NOMO-1 (cell line): ENCODE measurements around the gene CARD6.
"Not testable (repeated sequence)": the region's sequence is repeated elsewhere in the genome, so short reads cannot be mapped to it uniquely, and the experiment has no call there.

Source experiments
- DNase-seq, 2 experiments: peaks; one replicate each; lab custom pipeline; 2025; ENCODE audit not compliant: unreplicated experiment in 2 of 2; lab: John Stamatoyannopoulos, UW

CARD6 gene

DNA sequence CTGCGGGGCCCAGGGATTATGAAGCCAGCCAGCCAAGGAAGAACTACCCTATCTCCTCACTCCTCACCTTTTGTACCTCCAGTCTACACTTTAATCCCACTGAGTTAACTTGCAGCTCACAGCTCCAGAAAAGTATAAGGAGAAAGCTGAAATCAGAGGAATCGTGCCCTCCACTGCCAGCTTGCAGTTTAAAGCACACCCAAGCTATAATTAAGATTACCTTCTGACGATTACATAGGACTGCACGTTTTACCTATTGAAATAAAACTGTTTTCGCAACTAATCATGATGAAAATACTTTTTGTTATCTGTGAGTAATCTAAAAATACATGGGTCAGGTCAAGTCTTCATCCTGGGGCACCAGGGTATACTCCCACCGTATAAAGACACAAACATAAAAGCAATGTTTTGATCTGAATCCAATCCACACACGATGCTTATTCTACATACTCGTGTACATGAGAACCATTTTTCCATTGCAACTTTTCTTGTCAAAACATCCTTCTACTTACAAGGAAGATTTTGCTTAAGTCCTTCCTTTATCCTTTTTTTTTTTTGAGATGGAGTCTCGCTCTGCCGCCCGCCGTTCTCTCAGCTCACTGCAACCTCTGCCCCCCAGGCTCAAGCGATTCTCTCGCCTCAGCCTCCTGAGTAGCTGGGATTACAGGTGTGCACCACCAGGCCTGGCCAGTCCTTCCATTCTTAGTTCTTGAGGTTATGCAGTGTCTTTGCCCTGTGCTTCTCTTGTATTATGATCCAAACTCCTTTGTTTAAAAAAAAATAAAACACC is 13.8 kb upstream of the CARD6 start:
- DNase-seq, result no peak

DNA sequence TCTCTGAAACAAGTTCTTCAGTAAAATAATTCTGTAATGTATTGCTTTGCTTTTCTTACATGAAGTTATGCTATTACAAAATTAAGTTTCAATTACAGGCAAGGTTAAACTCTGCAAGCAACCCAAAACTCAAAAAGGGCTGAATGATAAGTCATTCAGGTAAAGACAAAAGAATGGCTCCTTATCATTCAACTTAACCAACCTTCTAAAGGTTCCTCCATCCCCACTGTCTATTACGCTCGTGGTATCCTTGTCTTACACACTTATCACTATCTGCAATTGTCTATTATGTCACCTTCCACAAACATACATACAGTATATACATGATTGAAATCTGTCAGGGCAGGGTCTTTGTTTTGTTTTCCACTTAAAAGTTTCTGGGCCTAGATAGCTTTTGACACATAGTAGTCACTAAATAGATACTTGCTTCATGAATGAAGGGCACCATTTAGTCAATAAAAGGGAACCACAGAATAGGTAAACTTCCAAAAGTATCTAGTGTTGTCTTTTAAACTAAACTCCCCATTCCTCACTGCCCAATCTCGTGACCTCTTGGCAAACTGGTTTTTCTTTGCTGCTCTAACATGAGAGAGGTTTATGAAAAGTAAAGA is 13.0 kb upstream of the CARD6 start:
- DNase-seq, result no peak

DNA sequence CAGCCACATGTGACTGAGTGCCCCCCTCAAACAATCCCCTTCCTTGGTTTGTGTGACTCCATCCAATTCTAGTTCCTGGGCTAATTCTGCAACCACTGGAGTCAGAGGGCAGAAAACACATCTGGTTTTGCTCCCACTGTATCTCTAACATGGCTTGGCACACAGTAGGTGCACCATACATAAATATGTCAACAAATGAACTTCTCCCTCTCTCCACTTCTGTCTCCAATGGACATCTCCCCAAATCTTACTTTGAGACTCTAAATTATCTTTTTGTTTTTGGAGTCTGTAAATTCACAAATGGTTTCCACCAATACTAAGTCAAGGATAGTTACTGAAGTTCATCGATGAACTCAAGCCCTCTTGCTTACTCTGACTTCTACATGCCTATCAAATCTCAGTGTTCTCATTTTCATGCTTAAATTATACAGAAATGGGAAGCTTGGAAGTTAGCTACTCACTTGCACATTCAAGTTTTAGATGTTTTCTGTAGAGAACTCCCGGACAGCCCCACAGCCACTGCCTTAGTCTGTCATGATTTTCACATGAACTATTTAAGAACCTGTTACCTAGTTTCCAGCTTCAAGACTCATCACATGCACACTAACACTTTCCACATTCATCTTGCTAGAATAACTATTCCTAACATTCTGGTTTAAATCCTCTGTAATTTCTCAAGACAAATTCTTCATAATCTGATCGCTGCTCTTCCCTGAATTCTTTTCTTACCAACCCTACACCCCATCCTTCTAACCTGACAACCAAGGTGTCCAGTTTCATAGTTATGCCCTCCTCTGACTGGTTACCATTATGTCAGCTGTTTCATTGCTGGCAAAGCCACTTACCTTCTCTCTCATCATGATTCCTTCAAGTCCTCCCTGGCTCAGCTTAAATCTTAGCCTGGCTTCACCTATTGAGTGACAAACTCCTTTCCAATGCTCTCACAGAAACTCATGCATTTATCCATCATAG is 12.2 kb upstream of the CARD6 start:
- DNase-seq, result no peak

DNA sequence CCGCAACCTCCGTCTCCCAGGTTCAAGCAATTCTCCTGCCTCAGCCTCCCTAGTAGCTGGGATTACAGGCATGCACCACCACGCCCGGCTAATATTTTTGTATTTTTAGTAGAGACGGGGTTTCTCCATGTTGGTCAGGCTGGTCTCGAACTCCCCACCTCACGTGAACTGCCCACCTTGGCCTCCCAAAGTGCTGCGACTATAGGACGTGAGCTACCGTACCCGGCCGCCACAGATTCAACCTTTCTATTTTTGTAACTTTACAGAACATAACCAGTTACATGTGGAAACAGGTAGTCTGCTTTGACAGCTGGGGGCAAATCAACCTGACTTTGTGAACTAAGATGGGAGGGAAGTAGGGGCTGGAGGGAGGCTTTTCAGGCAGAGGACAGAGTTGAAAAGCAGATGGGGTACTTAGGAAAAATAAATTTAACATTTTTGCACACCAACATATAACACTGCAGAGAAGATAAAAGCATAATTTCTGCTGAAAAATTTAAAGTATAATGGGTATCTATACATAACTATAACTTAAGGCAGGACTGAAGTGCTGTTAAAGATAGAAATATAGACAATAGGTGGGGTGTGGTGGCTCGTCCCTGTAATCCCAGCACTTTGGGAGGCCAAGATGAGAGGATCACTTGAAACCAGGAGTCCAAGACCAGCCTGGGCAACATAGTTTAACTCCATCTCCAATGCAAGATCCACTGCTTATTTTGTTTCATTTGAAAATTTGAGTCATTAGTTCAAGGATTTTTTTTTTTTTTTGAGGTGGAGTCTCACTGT is 11.2 kb upstream of the CARD6 start:
- DNase-seq, result no peak

DNA sequence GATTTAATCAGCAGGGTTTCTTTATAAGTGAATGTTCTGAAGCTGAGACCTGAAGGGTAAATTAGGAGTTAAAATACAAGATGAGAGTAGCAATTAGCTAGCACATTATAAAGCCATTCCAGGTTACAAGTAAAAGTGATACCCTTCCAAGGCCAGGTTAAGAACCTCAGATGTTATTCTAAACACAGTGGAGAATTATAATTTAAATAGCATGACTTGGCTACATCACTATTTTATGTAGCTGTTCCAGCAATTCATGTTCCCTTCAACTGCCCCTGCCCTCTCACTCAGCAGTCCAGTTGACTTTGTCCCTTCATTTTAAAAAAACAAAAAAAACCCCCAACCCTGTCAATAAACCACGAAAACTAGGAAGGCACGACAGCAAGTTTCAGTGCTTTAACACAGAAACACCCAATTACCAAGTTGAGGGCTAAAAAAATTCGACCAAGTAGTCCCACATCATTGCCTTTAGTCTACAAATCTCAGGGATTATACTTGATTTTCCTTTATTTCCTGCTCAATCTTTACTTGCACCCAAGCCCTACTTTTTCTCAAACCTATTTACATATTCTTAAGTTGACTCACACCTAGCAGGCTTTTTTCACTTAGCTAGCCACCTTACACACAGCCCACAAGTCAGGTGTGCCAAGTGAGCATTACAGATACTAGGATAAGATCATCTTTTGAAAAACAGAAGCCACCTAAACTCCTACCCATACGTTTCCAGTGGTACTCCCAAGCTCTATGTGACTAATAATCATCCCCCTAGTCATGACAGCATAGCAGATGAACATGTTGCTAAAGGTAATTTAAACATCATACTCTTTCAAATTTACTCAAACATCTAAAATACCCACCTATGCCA is 9.6 kb upstream of the CARD6 start:
- DNase-seq, result no peak

DNA sequence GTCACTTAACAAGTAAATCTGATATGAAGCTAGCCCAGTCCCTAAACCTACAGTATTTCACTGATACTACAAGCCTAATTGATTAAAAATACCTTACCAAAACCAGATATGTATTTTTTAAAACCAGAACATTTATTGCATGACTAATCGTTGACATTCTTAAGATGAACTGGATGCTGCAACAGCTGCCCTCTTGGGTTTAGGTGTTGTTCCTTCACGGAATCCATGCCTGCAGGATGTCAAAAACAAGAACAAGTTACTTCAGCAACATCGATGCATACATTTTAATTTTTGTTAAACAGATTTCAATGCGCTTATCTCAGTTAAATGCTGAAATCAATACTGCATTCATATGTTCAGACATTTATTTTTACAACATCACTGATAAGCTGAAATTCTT is 8.8 kb upstream of the CARD6 start:
- no peak for DNase-seq

DNA sequence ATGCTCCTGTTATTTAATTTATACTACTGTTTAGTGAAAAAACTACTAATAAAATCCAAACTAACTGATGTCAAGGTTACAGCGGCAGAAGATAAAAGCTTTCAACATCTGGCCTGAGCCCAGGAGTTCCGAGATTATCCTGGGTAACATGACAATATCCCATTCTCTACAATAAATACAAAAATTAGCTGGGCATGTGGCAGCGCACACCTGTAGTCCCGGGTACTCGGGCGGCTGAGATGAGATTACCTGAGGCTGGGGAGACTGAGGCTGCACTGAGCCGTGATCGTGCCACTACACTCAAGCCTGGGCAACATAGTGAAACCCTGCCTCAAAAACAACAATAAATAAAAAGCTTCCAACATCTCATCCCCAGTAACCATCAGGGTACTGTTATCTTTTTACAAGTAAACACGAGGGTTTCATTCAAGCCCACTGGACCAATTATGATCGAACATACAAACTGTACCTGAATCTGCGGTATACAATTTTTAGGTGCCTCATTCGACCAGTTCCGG is 7.4 kb upstream of the CARD6 start:
- DNase-seq, result no peak

DNA sequence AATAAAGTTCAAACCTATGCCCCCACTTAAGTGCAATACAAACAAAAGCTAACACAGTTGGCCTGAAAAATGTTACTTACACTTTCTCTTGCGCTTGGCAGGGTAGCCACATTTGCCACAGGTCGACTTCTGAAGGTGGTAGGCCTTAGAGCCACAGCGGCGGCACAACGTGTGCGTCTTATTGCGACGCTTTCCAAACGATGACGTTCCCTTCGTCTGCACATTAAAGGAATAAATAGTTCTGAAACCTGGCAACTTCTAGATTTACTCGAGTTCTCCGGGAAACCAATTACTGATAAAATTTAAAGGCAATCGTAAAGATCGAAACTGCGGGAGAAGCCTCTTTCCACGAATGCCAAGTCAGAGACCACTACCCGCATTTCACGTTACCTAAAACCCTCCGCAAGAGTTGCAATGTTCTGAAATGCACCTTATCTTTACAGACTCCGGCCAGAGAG is 6.7 kb upstream of the CARD6 start:
- peak; percentile 53 to 59 for DNase-seq

DNA sequence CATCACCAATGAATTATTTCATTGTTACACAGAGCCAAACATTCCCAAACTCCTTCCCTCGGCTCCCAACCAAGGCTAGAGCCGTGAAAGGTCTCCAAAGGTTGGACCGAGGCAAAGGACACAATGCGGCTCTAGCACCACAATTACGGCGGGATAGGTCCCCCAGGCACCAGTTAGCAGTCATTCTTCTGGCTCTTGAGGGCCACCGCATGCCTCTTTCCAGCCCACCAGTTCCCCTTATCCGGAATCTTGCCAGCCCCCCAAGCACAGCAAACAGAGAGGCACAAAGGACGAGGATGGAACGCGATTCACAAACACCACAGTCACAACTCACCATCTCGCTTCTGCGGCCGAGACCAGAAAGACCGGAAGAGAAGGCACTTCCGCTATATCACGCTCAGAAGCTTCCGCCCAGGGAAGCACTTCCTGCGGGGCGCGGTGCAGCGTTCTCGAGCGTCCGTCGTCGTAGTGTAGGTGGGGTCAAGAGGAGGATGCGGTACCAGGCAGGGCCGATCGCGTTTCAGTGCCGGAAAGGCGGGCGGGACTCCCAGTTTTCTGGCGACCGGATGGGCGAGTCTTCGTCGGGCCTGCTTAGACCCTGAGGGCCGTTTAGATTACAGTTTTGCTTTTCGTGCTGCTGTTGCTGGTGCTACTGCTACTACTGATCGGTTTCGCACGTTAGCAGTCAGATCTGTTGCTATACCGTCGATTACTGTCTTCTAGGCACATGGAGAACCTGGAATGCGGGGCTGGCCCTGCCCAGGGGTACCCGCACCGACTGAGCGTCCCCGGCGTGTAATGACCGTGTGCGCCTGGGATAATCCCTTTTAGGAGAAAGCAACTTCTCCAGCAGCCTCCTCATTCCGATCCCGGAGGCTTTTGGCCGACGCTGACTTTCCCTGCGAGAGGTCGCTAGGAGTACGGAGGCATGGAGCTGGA is 6.0 kb upstream of the CARD6 start, which contains the start of gene RPL37:
TSS of gene RPL37 (minus strand) at position 374 of the 939 bp plus-strand sequence. CDS start at position 337, 37 bp downstream.
- peak; percentile 100 for DNase-seq

DNA sequence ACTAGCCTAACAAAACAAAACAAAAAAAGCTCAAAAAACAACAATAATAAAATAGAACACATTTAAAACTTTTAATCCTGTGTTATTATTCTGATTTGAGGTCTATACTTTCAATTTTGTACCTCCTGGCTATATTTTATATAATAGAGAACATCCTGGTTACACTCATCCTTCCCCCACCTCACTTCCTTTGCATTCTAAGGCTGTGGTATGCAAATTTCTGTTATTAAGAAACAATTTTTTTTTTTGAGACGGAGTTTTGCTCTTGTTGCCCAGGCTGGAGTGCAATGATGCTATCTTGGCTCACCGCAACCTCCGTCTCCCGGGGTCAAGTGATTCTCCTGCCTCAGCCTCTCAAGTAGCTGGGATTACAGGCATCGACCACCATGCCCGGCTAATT is 3.1 kb upstream of the CARD6 start:
- DNase-seq, result peak in 1 of 2 experiments; percentile 44

DNA sequence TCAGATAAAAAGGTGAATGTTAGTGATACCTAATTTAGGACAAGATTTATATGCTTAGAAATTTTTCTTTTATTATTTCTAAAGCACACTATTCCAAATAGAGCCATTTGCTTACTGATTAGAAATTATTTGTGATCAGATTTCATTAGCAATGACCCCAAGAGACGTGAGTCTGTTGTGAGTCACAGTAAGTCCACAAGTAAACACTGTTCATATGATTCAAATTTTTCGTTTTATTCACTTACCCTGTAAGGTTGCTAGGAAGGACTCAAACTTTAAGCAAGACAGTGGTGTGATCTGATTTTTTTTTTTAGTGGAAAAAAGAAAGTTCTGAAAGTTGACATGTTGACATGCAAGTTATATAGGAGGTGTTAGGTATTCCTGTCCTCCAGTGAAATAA is 1.2 kb downstream of the CARD6 start:
- no peak for DNase-seq

DNA sequence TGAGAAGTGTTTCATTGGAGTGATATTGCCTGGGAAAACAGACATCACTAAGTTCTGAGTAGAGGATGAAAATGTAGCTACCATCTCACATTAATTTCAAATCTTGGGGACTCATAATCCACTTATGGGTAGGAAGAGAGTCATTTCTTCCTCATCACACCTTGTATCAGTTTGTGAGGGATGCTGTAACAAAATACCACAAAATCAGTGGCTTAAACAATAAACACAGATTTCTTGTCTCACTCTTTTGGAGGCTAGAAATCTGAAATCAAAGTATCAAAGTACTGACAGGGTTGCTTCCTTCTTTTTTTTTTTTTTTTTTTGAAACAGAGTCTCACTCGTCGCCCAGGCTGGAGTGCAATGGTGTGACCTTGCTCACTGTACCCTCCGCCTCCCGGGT is 3.4 kb downstream of the CARD6 start:
- no peak for DNase-seq

DNA sequence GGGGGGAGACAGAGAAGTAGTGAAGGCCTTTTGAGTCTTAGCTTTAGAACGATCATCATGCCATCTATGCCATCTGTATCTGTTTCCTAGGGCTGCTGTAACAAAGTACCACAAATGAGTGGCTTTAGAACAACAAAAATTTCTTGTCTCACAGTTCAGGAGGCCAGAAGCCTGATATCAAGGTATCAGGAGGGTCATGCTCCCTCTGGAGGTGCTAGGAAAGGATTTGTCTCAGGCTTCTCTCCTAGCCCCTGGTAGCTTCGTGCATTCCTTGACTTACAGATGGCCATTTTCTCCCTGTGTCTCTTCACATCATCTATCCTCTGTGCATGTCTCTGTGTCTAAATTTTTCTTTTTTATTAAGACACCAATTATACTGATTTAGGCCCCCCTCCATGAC is 5.2 kb downstream of the CARD6 start:
- no peak for DNase-seq

DNA sequence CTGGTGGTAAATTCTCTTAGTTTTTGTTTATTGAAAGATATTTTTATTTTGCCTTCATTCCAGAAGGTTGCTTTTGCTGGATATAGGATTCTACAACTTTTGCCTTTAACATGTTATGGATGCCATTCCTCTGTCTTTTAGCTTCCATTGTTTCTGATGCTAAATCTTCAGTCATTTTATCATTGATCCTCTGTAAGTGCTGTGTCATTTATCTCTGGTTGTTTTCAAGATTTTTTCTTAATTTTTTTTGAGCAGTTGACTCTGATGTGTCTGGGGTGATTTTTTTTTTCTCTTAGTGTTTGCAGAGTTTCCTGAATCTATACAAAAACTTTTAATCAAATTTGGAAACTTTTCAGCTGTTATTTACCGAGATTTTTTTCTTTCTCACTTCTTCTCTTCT is 6.4 kb downstream of the CARD6 start:
- no peak for DNase-seq

DNA sequence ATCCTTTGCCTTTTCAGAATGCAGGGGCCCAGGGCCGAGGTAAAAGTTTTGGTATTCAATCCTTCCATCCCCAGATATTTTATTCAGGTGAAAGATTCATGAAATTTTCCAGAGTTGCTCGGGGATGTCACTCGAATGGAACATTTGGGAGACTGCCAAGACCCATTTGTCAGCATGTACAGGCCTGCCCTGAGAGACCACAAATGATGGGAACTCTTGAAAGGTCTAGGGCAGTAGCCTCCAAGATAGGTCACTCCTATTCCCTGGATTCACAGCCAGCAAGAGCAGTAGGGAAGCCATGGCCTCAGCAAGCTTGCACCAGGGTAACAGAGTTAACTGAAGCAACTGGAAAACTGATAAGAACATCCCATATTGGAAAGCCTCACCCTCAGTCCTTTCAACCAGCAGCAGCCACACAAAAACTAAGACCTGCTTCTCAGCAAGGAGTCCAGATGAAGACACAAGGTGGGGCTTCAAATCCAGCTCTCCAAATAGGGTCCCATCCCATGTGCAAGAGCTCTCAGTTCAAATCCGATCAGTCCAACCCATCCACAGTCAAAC is 12.5 kb downstream of the CARD6 start:
- no peak for DNase-seq

DNA sequence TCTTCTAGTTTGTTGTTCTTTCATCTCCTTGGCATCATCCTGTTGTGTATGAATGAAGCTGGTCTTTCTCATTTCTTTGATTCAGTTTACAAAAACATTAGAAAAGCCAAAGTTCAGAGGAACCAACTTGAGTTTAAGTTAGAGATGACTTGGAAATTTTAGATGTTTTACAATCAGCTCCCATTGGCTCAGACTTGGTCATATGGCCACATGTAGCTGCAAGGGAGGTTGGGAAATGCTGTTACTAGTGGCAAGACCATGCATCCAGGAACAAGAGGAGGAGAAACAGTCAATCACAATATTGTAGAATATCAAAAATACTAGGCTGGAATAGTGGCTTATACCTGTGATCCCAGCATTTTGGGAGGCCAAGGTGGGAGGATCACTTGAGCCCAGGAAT is 19.5 kb downstream of the CARD6 start:
- DNase-seq, result no peak

DNA sequence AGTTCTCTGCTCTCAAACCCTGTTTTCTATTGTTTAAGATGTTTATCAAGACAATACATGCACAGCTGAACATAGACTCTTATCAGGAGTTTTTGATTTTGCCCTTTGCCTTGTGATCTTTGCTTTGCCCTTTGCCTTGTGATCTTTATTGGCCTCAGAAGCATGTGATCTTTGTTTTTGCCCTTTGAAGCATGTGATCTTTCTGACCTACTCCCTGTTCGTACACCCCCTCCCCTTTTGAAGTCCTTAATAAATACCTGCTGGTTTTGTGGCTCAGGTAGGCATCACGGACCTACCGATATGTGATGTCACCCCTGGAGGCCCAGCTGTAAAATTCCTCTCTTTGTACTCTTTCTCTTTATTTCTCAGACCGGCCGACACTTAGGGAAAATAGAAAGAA is 23.8 kb downstream of the CARD6 start:
- not testable (repeated sequence) for DNase-seq

DNA sequence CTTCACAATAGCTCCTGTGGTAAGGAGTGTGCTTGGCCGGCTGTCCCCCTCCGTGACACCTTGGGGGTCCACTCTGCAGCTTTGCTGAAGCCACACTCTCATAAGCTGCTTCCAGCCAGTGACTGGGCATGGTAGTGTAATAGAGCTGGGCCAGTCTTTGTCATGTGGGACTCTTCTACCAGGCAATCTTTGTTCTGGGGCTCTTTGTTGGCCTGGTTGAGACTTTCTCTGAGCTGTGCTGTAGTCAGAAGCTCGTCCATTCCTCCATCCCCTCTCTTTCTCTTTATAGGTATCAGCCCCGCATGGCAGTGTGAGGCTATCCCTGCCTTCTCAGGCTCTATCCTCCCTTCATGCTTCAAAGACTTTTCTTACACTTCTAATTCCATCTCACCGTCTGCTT is 25.7 kb downstream of the CARD6 start:
- no peak for DNase-seq
